Testis (tissue), 5 donors: ENCODE results near the gene DPP8. TPM values are rescaled to one million over a fixed set of nuclear protein-coding genes. Genes with fewer than 3 reads are reported as not detected.
A peak's percentile ranks its signal among the peaks of the same experiment; 100 is the strongest.

Experiments used
- DNase-seq: peaks from one replicate; pipeline ENCODE4 v3.0.0-alpha.2; 2019
- H3K27ac ChIP-seq, 2 donors: fragments of 200-600 bp; sonication (generic); one replicate each; pipeline ENCODE4 v1.5.1; 2019
- H3K27me3 ChIP-seq: fragments of 200-600 bp; sonication (generic); one replicate; pipeline ENCODE4 v1.5.1; 2019
- H3K36me3 ChIP-seq: fragments of 200-600 bp; sonication (generic); one replicate; pipeline ENCODE4 v1.5.1; 2017; ENCODE audit warnings: low read depth; ENCODE audit errors: missing control alignments
- H3K4me1 ChIP-seq: fragments of 200-600 bp; sonication (generic); one replicate; pipeline ENCODE4 v1.5.1; 2019
- H3K4me3 ChIP-seq, 2 donors: fragments of 200-600 bp; sonication (generic); one replicate each; pipeline ENCODE4 v1.5.1; 2017 to 2019
- H3K9me3 ChIP-seq: fragments of 200-600 bp; sonication (generic); one replicate; pipeline ENCODE4 v1.5.1; 2017
- POLR2A ChIP-seq: fragments of 450-650 bp; IDR thresholded peaks from one replicate; pipeline ENCODE4 v1.6.1; 2017; ENCODE audit warnings: antibody characterized with exemption, mild to moderate bottlenecking, moderate library complexity
- WGBS, 2 donors: methylation state at CpG; one replicate each; pipeline ENCODE4 v1.1.5; 2018; 5-methylcytosine and 5-hydroxymethylcytosine counted together
- intact Hi-C: fragments of 100-400 bp; cut with DNase I; formaldehyde crosslinking; loops from one replicate; pipeline ENCODE4 v1.15.1; 2023; ENCODE audit warnings: low total_unique reads
- long read RNA-seq, 2 donors: transcript quantifications; one replicate each; lab custom pipeline, GENCODE V29; 2026
- polyA plus RNA-seq: library from polyadenylated mRNA; stranded (reverse); fragments of 350-450 nt; fragmentation: Illumina TruSeq; extraction: RNeasy Lipid Tissue Mini Kit (QIAGEN cat#74804); gene quantifications from one replicate; pipeline ENCODE4 v1.2.3, GENCODE V29; 2014; ENCODE audit warnings: low read depth, low replicate concordance; ENCODE audit not compliant: insufficient read depth
- total RNA-seq, 2 donors: library from RNA; depleted of rRNA; stranded (reverse); fragments of >200 nt; gene quantifications; one replicate each; pipeline ENCODE4 v1.2.3, GENCODE V29; 2016
- TF ChIP-seq, protein P1 (sequence below), 3 experiments: fragments of 450-650 bp in 2 of 3; fragments of 200-600 bp in 1 of 3; sonication (generic) in 1 of 3; IDR thresholded peaks; one replicate each; pipeline ENCODE4 v1.5.1; 2016 to 2019; ENCODE audit warnings: antibody characterized with exemption in 3 of 3, mild to moderate bottlenecking in 2 of 3, moderate library complexity in 1 of 3

Gene DPP8
- total RNA-seq, result 10 to 100 TPM; 51.6 to 68.3 TPM
- polyA plus RNA-seq, result 64.4 TPM
- long read RNA-seq, donor 1, partial matches to known transcripts, result 53 of 159 reads
- long read RNA-seq, donor 1, other reads (novel, unspliced or antisense), result 105 of 159 reads
- long read RNA-seq, donor 2, result 0 reads

- intact Hi-C loops, result no loop called here
- no peaks in the 10 kb centered on the region for H3K36me3 ChIP-seq
- 0% methylated on average over 26 to 71 of the region's 75 CpGs for WGBS, 2 donors
- peak within 1 kb of the TSS; percentile 92 to 96 for H3K27ac ChIP-seq
- H3K9me3 ChIP-seq, result no peaks in the 10 kb centered on the region
- H3K4me1 ChIP-seq, result peaks cover 21% of the 10 kb centered on the region
- TF ChIP-seq POLR2A, result no peak
- TF ChIP-seq, protein P1, sequence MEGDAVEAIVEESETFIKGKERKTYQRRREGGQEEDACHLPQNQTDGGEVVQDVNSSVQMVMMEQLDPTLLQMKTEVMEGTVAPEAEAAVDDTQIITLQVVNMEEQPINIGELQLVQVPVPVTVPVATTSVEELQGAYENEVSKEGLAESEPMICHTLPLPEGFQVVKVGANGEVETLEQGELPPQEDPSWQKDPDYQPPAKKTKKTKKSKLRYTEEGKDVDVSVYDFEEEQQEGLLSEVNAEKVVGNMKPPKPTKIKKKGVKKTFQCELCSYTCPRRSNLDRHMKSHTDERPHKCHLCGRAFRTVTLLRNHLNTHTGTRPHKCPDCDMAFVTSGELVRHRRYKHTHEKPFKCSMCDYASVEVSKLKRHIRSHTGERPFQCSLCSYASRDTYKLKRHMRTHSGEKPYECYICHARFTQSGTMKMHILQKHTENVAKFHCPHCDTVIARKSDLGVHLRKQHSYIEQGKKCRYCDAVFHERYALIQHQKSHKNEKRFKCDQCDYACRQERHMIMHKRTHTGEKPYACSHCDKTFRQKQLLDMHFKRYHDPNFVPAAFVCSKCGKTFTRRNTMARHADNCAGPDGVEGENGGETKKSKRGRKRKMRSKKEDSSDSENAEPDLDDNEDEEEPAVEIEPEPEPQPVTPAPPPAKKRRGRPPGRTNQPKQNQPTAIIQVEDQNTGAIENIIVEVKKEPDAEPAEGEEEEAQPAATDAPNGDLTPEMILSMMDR (IDR thresholded peaks at IDR 0.05), result peak; percentile 71 to 90 (median 81)
- peak; percentile 95 for DNase-seq
- H3K4me3 ChIP-seq, result peak within 1 kb of the TSS; percentile 96 to 100
- no peaks in the 10 kb centered on the region for H3K27me3 ChIP-seq
These were observed at the start of gene DPP8 for GRCh38 chr15:65516997-65517865. DPP8 (minus strand) TSS chr15:65517689; CDS start chr15:65512553, 5,136 bp downstream.

DNA sequence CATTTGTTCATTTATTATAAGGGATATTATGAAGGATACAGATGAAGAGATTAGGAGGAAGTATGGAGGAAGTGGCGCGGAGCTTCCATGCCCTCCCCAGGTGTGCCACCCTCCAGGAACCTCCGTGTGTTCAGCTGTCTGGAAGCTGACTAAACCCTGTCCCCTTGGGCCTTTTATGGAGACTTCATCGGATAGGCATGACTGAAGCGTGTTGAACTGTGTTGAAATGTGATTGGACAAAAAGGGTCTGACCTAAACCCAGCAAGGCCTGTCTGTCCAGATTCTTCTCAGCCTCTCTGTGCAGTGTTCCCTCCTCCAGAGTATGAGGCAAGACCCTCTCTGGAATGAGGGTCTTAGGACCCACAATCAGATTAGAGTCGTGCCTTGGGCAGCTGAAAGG, 44.4 kb upstream of the DPP8 start:
- H3K36me3 ChIP-seq, result no peaks in the 10 kb centered on the region
- no peaks in the 10 kb centered on the region for H3K9me3 ChIP-seq
- DNase-seq, result no peak
- no peaks in the 10 kb centered on the region for H3K4me1 ChIP-seq
- WGBS, 2 donors, result 80 to 97% methylated on average over 6 of the region's 6 CpGs
- no peak for TF ChIP-seq POLR2A
- no peak overlapping the region for H3K4me3 ChIP-seq
- no peak overlapping the region for H3K27ac ChIP-seq
- no peaks in the 10 kb centered on the region for H3K27me3 ChIP-seq
- intact Hi-C loops, result no loop called here

DNA sequence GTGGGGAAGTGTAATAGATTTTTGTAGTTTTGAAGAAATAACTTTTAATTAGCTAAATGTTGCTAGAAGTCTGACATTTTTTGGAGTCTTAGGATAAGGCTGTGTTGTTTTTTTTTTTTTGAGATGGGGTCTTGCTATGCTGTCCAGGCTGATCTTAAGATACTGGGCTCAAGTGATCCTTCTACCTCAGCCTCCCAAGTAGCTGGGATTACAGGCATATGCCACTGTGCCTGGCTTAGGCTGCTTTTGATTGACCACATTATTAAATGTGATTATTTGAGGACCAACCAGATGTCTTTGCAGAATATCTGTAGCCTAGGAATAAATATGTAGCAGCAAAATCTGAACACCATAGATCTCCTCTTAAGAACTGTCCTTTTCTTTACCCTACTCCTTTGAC, 42.5 kb upstream of the DPP8 start:
- no peaks in the 10 kb centered on the region for H3K36me3 ChIP-seq
- no peak for DNase-seq
- H3K9me3 ChIP-seq, result no peaks in the 10 kb centered on the region
- TF ChIP-seq POLR2A, result no peak
- H3K27me3 ChIP-seq, result no peaks in the 10 kb centered on the region
- intact Hi-C loops, result no loop called here
- H3K4me3 ChIP-seq, result no peak overlapping the region
- H3K27ac ChIP-seq, result no peak overlapping the region
- no peaks in the 10 kb centered on the region for H3K4me1 ChIP-seq

DNA sequence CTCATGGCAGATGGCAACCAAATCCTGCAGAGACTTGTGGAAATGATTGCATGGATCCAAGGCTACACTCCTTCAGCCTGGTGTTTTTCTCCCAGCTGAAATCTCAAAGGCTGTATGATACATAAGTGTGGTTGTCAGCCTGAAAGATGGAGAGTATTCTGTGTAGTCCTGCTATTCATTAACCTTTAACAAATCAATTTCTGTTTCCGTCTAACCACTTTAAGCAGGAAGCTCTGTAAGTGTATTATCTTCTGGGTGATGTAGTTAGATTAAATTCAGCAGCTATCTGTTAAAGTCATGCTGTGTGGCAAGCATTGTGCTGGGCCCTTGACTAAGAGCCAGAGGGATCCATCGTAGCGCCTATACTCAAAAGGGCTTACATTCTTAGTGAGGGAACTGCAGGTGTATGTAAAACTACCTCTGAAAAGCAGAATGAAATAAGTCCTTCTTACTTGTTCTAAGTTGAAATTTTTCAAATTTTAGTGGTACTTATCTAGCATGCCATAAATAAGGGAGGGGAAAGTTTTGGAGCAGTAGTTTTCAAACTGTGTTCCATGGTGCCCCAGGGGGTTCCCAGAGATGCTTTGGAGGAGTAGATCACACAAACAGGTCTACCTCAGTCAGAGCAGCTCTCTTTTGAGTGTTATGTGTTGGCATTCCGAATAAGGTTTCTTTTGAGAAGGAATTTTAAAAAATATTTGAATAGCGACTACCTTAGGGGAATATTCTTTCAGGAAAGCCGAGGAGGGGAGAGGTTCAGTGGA, 41.7 kb upstream of the DPP8 start:
- Histone ChIP-seq H3K9me3 (no peaks in the 10 kb centered on the region), H3K4me3 (no peak overlapping the region), H3K36me3 (no peaks in the 10 kb centered on the region), H3K27ac (no peak overlapping the region), H3K4me1 (no peaks in the 10 kb centered on the region), H3K27me3 (no peaks in the 10 kb centered on the region)
- WGBS, 2 donors, result 94 to 95% methylated on average over 6 of the region's 6 CpGs
- DNase-seq, result no peak
- intact Hi-C loops, result no loop called here
- TF ChIP-seq, protein P1 (IDR thresholded peaks at IDR 0.05), result no peak
- TF ChIP-seq POLR2A, result no peak

GRCh38 chr15:65558336-65558735, 40.8 kb upstream of the DPP8 start:
- whole genome bisulfite sequencing, 2 donors, result 76 to 89% methylated on average over 5 of the region's 5 CpGs
- Histone ChIP-seq H3K27me3 (no peaks in the 10 kb centered on the region), H3K4me1 (no peaks in the 10 kb centered on the region), H3K36me3 (no peaks in the 10 kb centered on the region), H3K4me3 (no peak overlapping the region), H3K27ac (no peak overlapping the region), H3K9me3 (no peaks in the 10 kb centered on the region)
- intact Hi-C loops, result no loop called here
- no peak for DNase-seq
- TF ChIP-seq, protein P1 (IDR thresholded peaks at IDR 0.05), result no peak
- TF ChIP-seq POLR2A, result no peak
